KG1 (cell line): Measurements from ENCODE around the gene ELMO2.

ENCODE experiments used
- DNase-seq: peaks from one replicate; lab custom pipeline; 2025; lab: John Stamatoyannopoulos, UW

Gene ELMO2

GRCh38 chr20:46331611-46332361 lies 74.6 kb downstream of the ELMO2 start:
- no peak for DNase-seq

GRCh38 chr20:46330831-46331371 lies 75.5 kb downstream of the ELMO2 start:
- DNase-seq = no peak

- DNase-seq = no peak
Measured at GRCh38 chr20:46330072-46330763, 76.2 kb downstream of the ELMO2 start.

- no peak for DNase-seq
Measured at GRCh38 chr20:46328200-46328882, 78.1 kb downstream of the ELMO2 start.

GRCh38 chr20:46327557-46327956 lies 78.9 kb downstream of the ELMO2 start:
- DNase-seq = no peak

GRCh38 chr20:46325789-46326188 lies 80.6 kb downstream of the ELMO2 start:
- DNase-seq = no peak

- no peak for DNase-seq
Measured at GRCh38 chr20:46324960-46325703, 81.3 kb downstream of the ELMO2 start.

- DNase-seq = no peak
Measured at GRCh38 chr20:46324379-46324778, 82.0 kb downstream of the ELMO2 start.

- no peak for DNase-seq
Measured at GRCh38 chr20:46323557-46323956, 82.9 kb downstream of the ELMO2 start.

- no peak for DNase-seq
Measured at GRCh38 chr20:46322641-46323040, 83.8 kb downstream of the ELMO2 start.

GRCh38 chr20:46317685-46318177 lies 88.7 kb downstream of the ELMO2 start:
- no peak for DNase-seq

GRCh38 chr20:46316984-46317684 lies 89.3 kb downstream of the ELMO2 start:
- no peak for DNase-seq
